PC-9 (cell line): ENCODE measurements around the gene NDUFC2.

Experiments used
- EZH2 ChIP-seq: fragments of 200-600 bp; sonication (generic); IDR thresholded peaks from 2 replicates; pipeline ENCODE4 v1.8.0; 2017; ENCODE audit warnings: antibody characterized with exemption, low read depth
- TF ChIP-seq, protein P1 (sequence below): fragments of 200-600 bp; sonication (generic); conservative IDR thresholded peaks from 2 replicates; pipeline ENCODE4 v1.6.1; 2017; ENCODE audit warnings: mixed run types, antibody characterized with exemption, mild to moderate bottlenecking, moderate library complexity

DNA sequence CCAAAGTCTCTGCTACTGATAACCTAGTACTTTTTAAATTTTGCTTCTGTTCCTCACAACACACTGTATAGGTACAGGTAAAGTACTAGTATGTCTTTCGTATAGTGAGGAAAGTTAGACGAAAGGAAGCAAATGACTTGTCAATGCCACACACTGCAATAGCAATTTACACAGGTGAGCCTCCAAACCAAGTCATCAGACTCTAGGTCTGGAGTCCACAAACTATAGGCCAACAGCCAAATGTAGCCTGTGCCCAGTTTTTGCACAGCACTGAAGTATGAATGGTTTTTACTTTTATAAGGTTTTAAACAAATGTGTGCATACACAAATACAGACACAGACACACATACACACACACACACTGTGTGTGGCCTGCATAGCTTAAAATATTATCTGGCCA lies 31.6 kb upstream of the NDUFC2 start:
- no peak for TF ChIP-seq EZH2
- TF ChIP-seq, protein P1, sequence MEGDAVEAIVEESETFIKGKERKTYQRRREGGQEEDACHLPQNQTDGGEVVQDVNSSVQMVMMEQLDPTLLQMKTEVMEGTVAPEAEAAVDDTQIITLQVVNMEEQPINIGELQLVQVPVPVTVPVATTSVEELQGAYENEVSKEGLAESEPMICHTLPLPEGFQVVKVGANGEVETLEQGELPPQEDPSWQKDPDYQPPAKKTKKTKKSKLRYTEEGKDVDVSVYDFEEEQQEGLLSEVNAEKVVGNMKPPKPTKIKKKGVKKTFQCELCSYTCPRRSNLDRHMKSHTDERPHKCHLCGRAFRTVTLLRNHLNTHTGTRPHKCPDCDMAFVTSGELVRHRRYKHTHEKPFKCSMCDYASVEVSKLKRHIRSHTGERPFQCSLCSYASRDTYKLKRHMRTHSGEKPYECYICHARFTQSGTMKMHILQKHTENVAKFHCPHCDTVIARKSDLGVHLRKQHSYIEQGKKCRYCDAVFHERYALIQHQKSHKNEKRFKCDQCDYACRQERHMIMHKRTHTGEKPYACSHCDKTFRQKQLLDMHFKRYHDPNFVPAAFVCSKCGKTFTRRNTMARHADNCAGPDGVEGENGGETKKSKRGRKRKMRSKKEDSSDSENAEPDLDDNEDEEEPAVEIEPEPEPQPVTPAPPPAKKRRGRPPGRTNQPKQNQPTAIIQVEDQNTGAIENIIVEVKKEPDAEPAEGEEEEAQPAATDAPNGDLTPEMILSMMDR = no peak
